ENCODE results near the gene NUP153. TPM values are rescaled to one million over a fixed set of nuclear protein-coding genes. Genes with fewer than 3 reads are reported as not detected.
"Not testable (repeated sequence)": the region's sequence is repeated elsewhere in the genome, so short reads cannot be mapped to it uniquely, and the experiment has no call there.

The NUP153 gene
- total RNA-seq, 1 donor from 2014 or later: 48.3 TPM

DNA sequence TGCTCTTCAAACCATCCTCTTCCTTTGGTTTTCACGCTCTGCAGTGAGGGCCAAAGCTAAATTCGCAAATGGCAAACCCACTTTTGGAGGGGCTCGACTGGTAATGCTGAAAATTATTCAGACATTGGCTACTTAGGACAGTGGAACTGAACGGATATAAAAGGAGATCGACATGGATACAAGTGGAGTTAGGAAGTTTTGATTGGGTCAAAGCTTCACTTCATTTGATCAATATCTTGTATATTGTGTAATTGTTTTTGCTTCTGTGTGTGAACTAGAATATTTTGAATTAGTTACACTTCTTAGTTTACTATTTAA lies 105.4 kb downstream of the NUP153 start:
- DNase-seq (ENCODE audit: low spot score): no peak

- DNase-seq (ENCODE audit: low spot score): no peak
Measured at GRCh38 chr6:17600527-17601385, 106.0 kb downstream of the NUP153 start.

GRCh38 chr6:17599877-17600526 lies 106.7 kb downstream of the NUP153 start, which contains the start of gene FAM8A1:
Gene FAM8A1, plus strand, starts transcription at chr6:17600302. Its CDS starts 108 bp downstream, at chr6:17600410.
- peak; percentile 98 for DNase-seq (ENCODE audit: low spot score)

- DNase-seq (ENCODE audit: low spot score): no peak
Measured at GRCh38 chr6:17596085-17596484, 110.6 kb downstream of the NUP153 start.

DNA sequence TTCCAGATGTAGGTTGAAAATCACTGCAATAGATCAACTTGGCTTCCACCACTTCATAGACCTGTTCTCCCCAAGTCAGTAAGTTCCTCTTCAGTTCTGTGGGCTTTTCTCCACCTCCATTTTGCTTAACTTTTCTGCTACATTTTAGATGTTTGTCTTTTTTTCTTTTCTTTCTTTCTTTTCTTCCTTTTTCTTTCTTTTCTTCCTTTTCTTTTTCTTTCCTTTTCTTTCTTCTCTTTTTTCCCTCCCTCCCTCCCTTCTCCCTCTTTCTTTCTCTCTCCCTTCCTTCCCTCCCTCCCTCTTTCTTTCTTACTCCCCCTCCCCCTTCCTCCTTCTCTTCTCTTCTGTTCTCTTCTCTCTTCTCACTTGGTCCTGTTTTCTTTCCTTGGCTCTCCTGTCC lies 113.5 kb downstream of the NUP153 start:
- no peak for DNase-seq (ENCODE audit: low spot score)

DNA sequence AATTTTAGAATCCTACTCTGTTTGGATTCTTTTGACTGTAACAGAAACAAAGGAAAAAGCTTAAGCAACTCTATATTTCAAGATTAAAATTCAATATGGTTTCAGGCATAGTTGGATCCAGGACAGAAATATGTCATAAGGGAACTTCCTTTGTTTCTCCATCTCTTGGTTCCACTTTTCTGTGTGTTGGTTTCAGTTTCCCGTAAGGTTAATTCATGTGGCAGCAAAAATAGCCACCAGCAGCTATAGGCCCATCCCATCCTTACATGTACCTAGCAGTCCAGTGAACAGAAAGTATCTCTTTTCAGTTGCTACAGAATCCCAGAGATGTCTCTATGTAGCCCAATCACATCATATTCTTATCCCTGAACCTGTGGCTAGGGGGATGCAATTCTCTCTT lies 115.4 kb downstream of the NUP153 start:
- no peak for DNase-seq (ENCODE audit: low spot score)

GRCh38 chr6:17589406-17590096 lies 117.2 kb downstream of the NUP153 start:
- DNase-seq (ENCODE audit: low spot score): no peak

- DNase-seq (ENCODE audit: low spot score): no peak
Measured at GRCh38 chr6:17588011-17588410, 118.7 kb downstream of the NUP153 start.

DNA sequence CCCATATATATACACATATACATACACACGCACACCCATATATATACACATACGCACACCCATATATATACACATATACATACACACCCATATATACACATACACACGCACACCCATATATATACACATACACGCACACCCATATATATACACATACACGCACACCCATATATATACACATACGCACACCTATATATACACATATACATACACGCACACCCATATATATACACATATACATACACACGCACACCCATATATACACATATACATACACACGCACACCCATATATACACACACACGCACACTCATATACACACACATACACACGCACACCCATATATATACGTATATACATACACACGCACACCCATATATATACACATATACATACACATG lies 120.1 kb downstream of the NUP153 start:
- not testable (repeated sequence) for DNase-seq (ENCODE audit: low spot score)

DNA sequence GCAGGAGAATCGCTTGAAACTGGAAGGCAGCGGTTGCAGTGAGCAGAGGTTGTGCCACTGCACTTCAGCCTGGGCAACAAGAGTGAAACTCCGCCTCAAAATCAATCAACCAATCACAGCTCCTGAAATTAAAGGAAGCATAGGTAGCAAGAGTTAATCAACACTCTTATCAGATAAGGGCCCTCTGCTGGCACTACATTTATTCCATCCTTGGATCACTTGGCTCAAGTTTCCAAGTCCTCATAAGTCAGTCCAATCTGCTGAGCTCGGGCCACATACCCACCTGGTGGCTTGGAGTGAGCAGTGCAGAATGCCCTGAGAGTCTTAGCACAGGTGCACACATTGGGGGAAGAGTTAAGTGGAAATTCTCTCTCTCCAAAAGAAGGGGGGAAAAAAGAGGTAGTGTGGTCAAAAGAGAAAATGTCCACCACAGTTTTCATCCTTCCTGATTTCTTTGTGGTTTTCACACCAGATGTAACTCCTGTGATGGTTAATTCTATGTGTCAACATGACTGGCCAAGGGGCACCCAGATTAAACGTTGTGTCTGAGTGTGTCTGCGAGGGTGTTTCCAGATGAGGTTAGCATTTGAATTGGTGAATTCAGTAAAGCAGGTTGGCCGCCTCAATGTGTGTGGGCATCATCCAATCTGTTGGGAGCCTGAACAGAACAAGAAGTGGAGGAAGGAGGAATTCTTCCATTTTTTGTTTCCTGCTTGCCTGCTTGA lies 120.8 kb downstream of the NUP153 start:
- no peak for DNase-seq (ENCODE audit: low spot score)

GRCh38 chr6:17584241-17584803 lies 122.4 kb downstream of the NUP153 start:
- DNase-seq (ENCODE audit: low spot score): peak; percentile 53

GRCh38 chr6:17583811-17584210 lies 122.9 kb downstream of the NUP153 start:
- no peak for DNase-seq (ENCODE audit: low spot score)

GRCh38 chr6:17581282-17581681 lies 125.4 kb downstream of the NUP153 start:
- not testable (repeated sequence) for DNase-seq (ENCODE audit: low spot score)

DNA sequence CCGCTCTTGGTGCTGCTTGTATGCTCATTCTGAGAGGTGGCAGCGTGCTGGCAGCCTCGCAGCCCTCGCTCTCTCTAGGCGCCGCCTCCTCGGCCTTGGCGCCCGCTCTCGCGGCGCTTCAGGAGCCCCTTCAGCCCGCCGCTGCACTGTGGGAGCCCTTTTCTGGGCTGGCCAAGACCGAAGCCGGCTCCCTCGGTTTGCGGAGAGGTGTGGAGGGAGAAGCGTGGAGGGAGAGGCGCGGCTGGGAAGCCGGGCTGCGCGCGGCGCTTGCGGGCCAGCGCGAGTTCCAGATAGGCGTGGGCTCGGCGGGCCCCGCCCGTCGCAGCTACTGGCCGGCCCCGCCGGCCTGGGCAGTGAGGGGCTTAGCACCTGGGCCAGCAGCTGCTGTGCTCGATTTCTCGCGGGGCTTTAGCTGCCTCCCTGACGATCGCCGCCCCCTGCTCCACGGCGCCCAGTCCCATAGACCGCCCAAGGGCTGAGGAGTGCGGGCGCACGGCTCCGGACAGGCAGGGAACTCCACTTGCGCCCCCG lies 126.1 kb downstream of the NUP153 start:
- DNase-seq (ENCODE audit: low spot score): peak; percentile 54

- DNase-seq (ENCODE audit: low spot score): no peak
Measured at GRCh38 chr6:17577059-17577458, 129.7 kb downstream of the NUP153 start.

DNA sequence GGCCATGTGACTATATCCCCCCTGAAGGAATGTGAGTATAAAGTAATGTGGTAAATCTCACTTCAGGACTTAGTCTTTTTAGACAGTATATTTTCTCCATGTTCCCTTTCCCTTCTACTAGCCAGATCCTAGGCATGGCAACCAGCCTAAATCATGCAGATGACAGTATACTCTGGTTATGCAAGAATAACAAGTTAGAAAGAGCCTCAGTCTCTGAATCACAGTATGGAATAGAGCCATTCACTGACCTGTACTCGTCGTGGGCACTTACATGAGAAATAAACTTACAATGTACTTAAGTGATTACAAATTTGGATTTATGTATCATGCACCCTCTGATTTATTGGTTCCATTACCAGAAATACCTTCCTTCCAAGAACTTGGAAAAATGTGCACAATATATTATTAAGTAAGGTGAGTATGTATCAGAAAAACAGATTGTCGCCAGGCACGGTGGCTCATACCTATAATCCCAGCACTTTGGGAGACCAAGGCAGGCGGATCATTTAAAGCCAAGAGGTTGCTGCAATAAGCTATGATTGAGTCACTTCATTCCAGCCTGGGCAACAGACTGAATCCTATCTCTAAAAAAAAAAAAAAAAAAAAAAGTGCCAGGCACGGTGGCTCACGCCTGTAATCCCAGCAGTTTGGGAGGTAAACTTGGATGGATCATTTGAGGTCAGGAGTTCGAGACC lies 131.7 kb downstream of the NUP153 start:
- no peak for DNase-seq (ENCODE audit: low spot score)

GRCh38 chr6:17565399-17565798 lies 141.3 kb downstream of the NUP153 start:
- DNase-seq (ENCODE audit: low spot score): no peak
